ENCODE results near the gene CXorf58.
"Not testable (repeated sequence)": the region's sequence is repeated elsewhere in the genome, so short reads cannot be mapped to it uniquely, and the experiment has no call there.

CXorf58 gene

GRCh38 chrX:23964191-23964590 lies 56.4 kb downstream of the CXorf58 start:
- Histone ChIP-seq H3K27me3 (ENCODE audit: insufficient read depth, low read depth, severe bottlenecking) (peaks cover 12% of the 10 kb centered on the region), H3K36me3 (no peaks in the 10 kb centered on the region), H3K4me3 (ENCODE audit: low read depth, low read length) (no peak overlapping the region), H3K9me3 (ENCODE audit: severe bottlenecking) (no peaks in the 10 kb centered on the region), H3K27ac (no peak overlapping the region)
- TF ChIP-seq CTCF (IDR thresholded peaks at IDR 0.05; ENCODE audit: low read depth, low read length): no peak
- no peak for DNase-seq

GRCh38 chrX:23965630-23966029 lies 57.8 kb downstream of the CXorf58 start:
- H3K27me3 ChIP-seq (ENCODE audit: insufficient read depth, low read depth, severe bottlenecking): peaks cover 12% of the 10 kb centered on the region
- H3K27ac ChIP-seq: not testable (repeated sequence)

GRCh38 chrX:23978491-23978890 lies 70.7 kb downstream of the CXorf58 start:
- H3K27me3 ChIP-seq (ENCODE audit: insufficient read depth, low read depth, severe bottlenecking): peaks cover 8% of the 10 kb centered on the region
- no peak overlapping the region for H3K4me3 ChIP-seq (ENCODE audit: low read depth, low read length)
- H3K9me3 ChIP-seq (ENCODE audit: severe bottlenecking): no peaks in the 10 kb centered on the region
- no peak overlapping the region for H3K27ac ChIP-seq
- TF ChIP-seq CTCF (IDR thresholded peaks at IDR 0.05; ENCODE audit: low read depth, low read length): no peak
- no peaks in the 10 kb centered on the region for H3K36me3 ChIP-seq
- DNase-seq: no peak

More at GRCh38 chrX:23965630-23966029, 57.8 kb downstream of the CXorf58 start:
- H3K4me3 ChIP-seq (ENCODE audit: low read depth, low read length); H3K9me3 ChIP-seq (ENCODE audit: severe bottlenecking); H3K36me3 ChIP-seq; DNase-seq: not testable (repeated sequence)

GRCh38 chrX:23980011-23980441 lies 72.2 kb downstream of the CXorf58 start:
- no peak for DNase-seq
- no peak overlapping the region for H3K4me3 ChIP-seq (ENCODE audit: low read depth, low read length)

GRCh38 chrX:23981222-23981621 lies 73.4 kb downstream of the CXorf58 start:
- Histone ChIP-seq H3K27me3 (ENCODE audit: insufficient read depth, low read depth, severe bottlenecking) (peaks cover 2% of the 10 kb centered on the region), H3K4me3 (ENCODE audit: low read depth, low read length) (no peak overlapping the region), H3K9me3 (ENCODE audit: severe bottlenecking) (no peaks in the 10 kb centered on the region), H3K36me3 (no peaks in the 10 kb centered on the region), H3K27ac (no peak overlapping the region)
- DNase-seq: no peak
- TF ChIP-seq CTCF (IDR thresholded peaks at IDR 0.05; ENCODE audit: low read depth, low read length): no peak

More at GRCh38 chrX:23980011-23980441, 72.2 kb downstream of the CXorf58 start:
- Histone ChIP-seq H3K27ac (no peak overlapping the region), H3K36me3 (no peaks in the 10 kb centered on the region), H3K27me3 (ENCODE audit: insufficient read depth, low read depth, severe bottlenecking) (peaks cover 7% of the 10 kb centered on the region), H3K9me3 (ENCODE audit: severe bottlenecking) (no peaks in the 10 kb centered on the region)
- no peak for TF ChIP-seq CTCF (IDR thresholded peaks at IDR 0.05; ENCODE audit: low read depth, low read length)

GRCh38 chrX:23981711-23982110 lies 73.9 kb downstream of the CXorf58 start:
- Histone ChIP-seq H3K36me3 (peaks cover 2% of the 10 kb centered on the region; the same call in 1 of the 2 replicates), H3K27me3 (ENCODE audit: insufficient read depth, low read depth, severe bottlenecking) (peaks cover 3% of the 10 kb centered on the region), H3K4me3 (ENCODE audit: low read depth, low read length) (no peak overlapping the region), H3K27ac (no peak overlapping the region), H3K9me3 (ENCODE audit: severe bottlenecking) (no peaks in the 10 kb centered on the region)
- no peak for DNase-seq
- no peak for TF ChIP-seq CTCF (IDR thresholded peaks at IDR 0.05; ENCODE audit: low read depth, low read length)

Data from WERI-Rb-1 (cell line).